GM18511 (cell line): ENCODE results near the gene RBM14.
"Not testable (repeated sequence)": the region's sequence is repeated elsewhere in the genome, so short reads cannot be mapped to it uniquely, and the experiment has no call there.

ENCODE experiments used
- ATAC-seq: cut with Tn5 transposase; IDR thresholded peaks from one replicate; pipeline ENCODE4 v1.9.1; 2021; ENCODE audit warnings: mild to moderate bottlenecking, moderate library complexity; ENCODE audit not compliant: unreplicated experiment

The RBM14 gene

GRCh38 chr11:66631883-66632282 lies 15.5 kb downstream of the RBM14 start:
- ATAC-seq = no peak

DNA sequence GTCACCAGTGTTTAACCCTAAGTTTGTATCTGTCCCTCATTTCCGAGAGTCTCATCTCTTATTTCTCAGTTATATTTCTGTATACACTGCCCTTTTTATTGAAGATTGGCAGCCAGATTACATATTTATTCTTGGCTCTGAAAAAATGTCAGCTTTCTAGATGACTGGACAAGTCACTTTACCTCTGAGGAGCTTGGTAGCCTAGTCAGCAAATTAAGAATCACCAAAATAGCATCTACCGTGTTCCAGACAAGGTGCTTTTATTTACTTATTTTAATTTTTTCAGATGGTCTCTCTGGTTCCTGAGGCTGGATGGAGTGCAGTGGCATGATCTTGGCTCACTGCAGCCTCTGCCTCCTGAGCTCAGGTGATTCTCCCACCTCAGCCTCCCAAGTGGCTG lies 16.5 kb downstream of the RBM14 start:
- no peak for ATAC-seq

- ATAC-seq = no peak
Observed at GRCh38 chr11:66636411-66636810, 20.0 kb downstream of the RBM14 start.

DNA sequence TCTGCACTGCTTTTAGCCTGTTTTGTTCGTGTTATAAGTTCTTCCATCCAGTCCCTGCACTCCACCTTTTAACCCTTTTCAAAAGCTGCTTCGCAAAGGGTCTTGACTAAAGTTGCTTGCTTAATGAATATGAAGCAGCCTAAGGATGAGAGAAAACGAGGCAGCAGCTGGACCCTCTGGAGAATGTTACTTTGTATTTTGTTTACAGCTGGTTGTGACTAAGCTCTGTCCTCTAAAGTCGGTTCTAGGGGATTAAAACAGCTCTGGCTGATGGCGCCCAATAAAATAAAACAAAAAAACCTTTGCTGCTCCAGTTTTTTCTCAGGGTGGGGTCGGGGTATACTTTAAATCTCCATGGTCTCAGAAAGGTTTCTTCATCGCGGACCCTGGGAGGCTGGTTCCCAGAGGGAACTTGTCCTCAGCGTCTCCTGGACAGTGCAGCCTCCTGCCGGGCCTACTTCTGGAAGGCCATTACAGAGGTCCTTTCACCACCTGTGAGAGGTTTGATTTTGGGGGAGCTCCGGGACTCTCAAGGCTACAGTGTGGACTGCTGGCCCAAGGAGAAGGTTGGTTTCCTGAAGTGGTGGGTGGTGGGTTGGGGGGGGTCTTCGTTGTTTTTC lies 21.2 kb downstream of the RBM14 start:
- ATAC-seq = no peak

- ATAC-seq = peak; percentile 98
Observed at GRCh38 chr11:66638177-66639065, 22.0 kb downstream of the RBM14 start, which contains the start of gene RBM4. TSS of gene RBM4 (plus strand) at chr11:66638703. CDS start at chr11:66639712, 1,009 bp downstream.

- ATAC-seq = no peak
Observed at GRCh38 chr11:66639066-66639813, 22.8 kb downstream of the RBM14 start.

GRCh38 chr11:66639814-66640340 lies 23.4 kb downstream of the RBM14 start:
- ATAC-seq = not testable (repeated sequence)

- no peak for ATAC-seq
Observed at GRCh38 chr11:66641834-66642233, 25.4 kb downstream of the RBM14 start.

DNA sequence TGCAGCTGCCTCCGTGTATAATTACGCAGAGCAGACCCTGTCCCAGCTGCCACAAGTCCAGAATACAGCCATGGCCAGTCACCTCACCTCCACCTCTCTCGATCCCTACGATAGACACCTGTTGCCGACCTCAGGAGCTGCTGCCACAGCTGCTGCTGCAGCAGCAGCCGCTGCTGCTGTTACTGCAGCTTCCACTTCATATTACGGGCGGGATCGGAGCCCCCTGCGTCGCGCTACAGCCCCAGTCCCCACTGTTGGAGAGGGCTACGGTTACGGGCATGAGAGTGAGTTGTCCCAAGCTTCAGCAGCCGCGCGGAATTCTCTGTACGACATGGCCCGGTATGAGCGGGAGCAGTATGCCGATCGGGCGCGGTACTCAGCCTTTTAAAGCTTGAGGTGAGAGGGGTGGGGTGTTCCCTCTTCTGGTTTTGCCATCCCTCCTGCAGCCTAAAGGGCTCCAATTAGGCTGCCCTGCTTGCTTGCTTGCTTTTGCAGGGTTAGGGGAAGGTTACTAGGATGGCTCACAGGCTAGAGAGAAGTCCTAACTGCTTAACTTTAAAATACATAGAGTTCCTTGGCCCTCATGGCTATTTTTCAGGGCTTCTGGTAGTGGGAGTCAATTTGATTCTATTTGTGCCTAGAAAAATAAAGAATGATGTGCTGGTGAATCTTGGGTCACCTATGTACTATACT lies 27.5 kb downstream of the RBM14 start:
- ATAC-seq = no peak

DNA sequence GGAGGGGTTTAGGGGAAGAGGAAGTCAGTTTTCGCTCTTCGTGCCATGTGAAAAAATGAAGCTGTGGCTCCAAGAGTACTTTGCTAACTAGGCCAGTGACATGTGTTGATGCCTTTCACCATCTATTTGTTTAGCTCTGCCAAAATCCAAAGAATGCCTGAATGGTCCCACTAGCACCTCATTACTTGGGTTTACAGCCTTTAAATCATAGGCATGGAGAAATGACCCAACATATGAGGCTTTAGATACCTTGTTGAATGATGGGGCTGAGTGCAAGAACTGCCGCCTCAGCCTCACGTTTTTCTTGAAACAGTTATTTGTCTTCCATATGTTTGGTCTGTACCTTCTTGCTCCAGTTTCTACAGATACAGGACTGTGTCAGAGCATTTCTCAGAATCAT lies 30.4 kb downstream of the RBM14 start:
- no peak for ATAC-seq

- no peak for ATAC-seq
Observed at GRCh38 chr11:66649903-66650302, 33.5 kb downstream of the RBM14 start.

DNA sequence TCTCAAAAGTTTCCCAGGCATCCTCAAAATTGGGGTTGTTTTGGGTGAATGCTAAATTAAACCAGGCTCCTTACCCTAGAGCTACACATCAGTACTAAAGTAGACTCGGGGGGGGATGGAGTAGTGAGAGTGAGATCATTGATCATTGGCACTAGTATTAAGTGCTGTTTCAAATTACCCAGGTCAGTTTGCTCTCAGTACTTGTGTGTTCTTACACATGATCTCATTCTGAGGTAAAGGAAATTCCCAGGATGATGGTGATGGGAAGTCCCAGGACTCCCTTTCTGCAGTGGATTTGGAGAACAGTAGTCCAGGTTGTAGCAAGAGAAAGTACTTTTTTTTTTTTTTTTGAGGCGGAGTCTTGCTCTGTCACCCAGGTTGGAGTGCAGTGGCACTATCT lies 34.6 kb downstream of the RBM14 start:
- ATAC-seq = no peak

DNA sequence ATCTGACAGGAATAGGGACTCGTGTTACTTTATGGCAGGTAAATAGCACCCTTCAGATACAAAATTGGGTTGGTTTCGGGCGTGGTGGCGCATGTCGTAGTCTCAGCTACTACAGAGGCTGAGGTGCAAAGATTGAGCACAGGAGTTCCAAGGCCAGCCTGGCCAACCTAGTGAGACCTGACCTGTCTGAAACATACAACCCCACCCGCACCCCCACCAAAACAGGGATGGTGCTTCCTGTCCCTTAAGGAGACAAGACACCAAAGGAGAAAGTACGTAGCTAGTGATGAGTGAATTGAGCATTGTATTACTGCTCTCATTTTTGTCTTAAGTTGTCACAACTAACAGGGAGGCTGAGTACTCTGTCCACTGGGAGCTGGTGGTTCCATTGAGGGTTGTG lies 36.2 kb downstream of the RBM14 start:
- ATAC-seq = no peak

DNA sequence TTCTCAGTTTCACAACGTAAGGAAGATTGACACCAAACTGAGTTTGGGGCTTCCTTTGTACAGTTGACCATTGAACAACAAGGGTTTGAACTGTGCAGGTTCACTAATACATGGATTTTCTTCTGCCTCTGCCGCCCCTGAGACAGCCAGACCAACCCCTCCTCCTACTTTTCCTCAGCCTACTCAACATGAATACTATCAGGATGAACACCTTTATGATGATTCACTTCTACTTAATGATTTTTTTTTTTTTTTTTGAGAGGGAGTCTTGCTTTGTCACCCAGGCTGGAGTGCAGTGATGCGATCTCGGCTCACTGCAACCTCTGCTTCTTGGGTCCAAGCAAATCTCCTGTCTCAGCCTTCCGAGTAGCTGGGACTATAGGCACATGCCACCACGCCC lies 36.7 kb downstream of the RBM14 start:
- ATAC-seq = no peak

DNA sequence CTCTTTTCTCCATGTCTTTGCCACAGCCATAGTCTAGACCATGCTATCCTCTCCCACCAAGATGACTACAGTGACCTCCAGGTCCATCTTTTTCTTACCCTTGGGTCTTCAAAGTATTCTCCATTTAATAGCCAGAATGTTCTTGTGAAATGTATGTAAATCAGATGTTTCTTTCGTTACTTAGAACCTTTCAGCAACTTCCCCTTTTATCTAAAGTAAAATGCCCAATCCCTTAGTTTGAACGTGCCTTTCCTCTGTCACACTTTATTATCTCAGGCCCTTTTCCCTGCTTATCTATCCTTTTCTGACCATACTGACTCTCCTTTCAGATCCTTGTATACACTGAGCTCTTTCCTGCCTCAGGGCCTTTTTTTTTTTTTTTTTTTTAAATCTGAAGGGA lies 43.3 kb downstream of the RBM14 start:
- no peak for ATAC-seq

- ATAC-seq = no peak
Observed at GRCh38 chr11:66663741-66664296, 47.4 kb downstream of the RBM14 start.

DNA sequence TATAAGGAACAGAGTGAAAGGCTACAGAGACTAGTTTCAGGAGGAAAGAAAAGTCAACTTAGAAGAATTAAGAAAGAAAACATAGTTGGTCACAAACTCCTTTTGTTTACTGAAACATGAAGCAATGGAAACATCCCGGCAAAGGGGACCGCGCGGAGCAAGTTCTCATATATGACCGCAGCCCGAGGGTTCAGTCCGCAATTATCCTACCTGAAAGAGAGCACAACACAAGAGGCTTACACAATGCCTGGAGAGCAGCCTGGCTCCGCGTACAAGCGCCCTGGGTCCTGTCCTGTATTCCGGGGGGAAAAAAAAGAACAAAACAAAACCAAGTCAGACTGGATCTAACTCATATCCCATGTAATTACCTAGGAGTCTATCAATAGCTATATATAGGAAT lies 48.9 kb downstream of the RBM14 start:
- no peak for ATAC-seq

DNA sequence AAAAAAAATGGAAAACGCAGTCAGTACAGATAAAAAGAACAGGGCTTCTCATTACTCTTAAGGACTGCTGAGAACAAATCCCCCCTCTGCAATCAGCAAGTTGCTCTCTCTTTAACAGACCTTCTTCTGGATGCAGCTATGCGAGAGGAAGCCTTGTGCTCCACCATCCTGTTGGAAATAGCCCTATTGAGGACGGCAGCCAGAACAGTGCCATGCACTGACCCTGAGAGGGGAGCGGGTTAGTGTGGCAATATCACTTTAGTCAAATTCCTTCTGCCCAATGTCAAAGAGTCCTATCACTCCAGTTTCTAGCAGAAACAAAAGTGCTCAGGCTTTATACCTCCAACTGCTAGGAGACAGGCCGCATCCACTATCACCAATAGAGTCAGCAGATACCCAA lies 54.4 kb downstream of the RBM14 start:
- no peak for ATAC-seq

- no peak for ATAC-seq
Observed at GRCh38 chr11:66674964-66675602, 58.7 kb downstream of the RBM14 start.
